Vagina (tissue), 2 donors: ENCODE data around the gene MELTF. TPM values are rescaled to one million over a fixed set of nuclear protein-coding genes. Genes with fewer than 3 reads are reported as not detected.

Experiments
- DNase-seq, 2 donors: peaks; one replicate each; pipeline ENCODE4 v3.0.0-alpha.2; 2017; ENCODE audit errors: extremely low spot score in 2 of 2
- H3K27ac ChIP-seq: fragments of 200-600 bp; sonication (generic); one replicate; pipeline ENCODE4 v1.5.1; 2019
- H3K27me3 ChIP-seq: fragments of 200-600 bp; sonication (generic); one replicate; pipeline ENCODE4 v1.5.1; 2019
- H3K36me3 ChIP-seq, 2 donors: fragments of 200-600 bp; sonication (generic); one replicate each; pipeline ENCODE4 v1.5.1; 2017 to 2019
- H3K4me1 ChIP-seq: fragments of 200-600 bp; sonication (generic); one replicate; pipeline ENCODE4 v1.5.1; 2019
- H3K4me3 ChIP-seq, 2 donors: fragments of 200-600 bp; sonication (generic); 1 replicate in 1 of 2; 2 replicates in 1 of 2; pipeline ENCODE4 v1.5.1; 2016 to 2019
- H3K9me3 ChIP-seq: fragments of 200-600 bp; sonication (generic); one replicate; pipeline ENCODE4 v1.5.1; 2019
- POLR2A ChIP-seq, 2 donors: fragments of 450-650 bp; IDR thresholded peaks; one replicate each; pipeline ENCODE4 v1.6.1; 2017; ENCODE audit warnings: antibody characterized with exemption in 2 of 2, mild to moderate bottlenecking in 2 of 2, moderate library complexity in 2 of 2
- POLR2AphosphoS5 ChIP-seq, 2 donors: sonication (generic); formaldehyde crosslinking; IDR thresholded peaks; one replicate each; pipeline ENCODE4 v1.9.0; 2017; ENCODE audit warnings: antibody characterized with exemption in 2 of 2, mild to moderate bottlenecking in 2 of 2, low read depth in 1 of 2; ENCODE audit not compliant: insufficient read depth in 1 of 2
- intact Hi-C: fragments of 100-400 bp; cut with DNase I; formaldehyde crosslinking; loops from one replicate; pipeline ENCODE4 v1.15.1; 2023
- total RNA-seq: library from RNA; depleted of rRNA; stranded (reverse); fragments of >200 nt; gene quantifications from one replicate; pipeline ENCODE4 v1.2.3, GENCODE V29; 2016
- TF ChIP-seq, protein P1 (sequence below), 3 experiments: fragments of 450-650 bp in 2 of 3; fragments of 200-600 bp in 1 of 3; sonication (generic) in 1 of 3; IDR thresholded peaks; one replicate each; pipeline ENCODE4 v1.5.1; 2017 to 2019; ENCODE audit warnings: antibody characterized with exemption in 3 of 3, mild to moderate bottlenecking in 2 of 3, moderate library complexity in 2 of 3

MELTF gene
- total RNA-seq, 1 donor from 2014 or later, result 23.6 TPM

DNA sequence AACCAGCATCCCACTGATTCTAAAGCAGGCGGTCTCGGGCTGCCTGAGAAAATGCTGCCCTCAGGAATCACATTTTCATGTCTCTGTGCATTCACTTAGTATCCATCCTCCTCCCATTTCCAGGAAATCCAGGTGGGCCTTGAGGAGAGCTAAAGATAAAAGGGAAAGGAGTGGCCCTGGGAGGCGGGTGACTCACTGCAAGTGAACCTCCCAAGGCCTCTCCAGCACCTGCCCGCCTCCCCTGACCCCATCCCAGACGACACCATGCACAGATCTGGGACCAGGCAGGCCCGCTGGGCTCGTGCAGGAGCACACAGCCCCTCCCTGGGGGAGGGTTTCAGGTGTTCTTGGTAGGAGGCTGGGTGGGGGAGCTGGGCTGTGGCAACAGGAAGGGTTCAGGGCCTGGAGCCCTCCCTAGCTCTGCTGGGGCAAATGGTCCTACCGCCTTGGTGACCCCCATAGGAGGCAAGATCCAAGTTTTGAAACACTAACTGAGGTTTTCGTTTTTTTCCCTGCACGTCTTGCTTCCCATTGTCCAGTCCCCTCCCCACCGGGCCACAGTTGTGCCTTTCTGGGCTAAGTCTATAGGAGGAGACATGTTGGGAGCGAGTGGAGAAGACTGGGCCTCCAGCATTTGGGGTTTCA, 22.2 kb downstream of the MELTF start:
- no peak overlapping the region for H3K4me3 ChIP-seq
- H3K4me1 ChIP-seq, result peaks cover 17% of the 10 kb centered on the region
- DNase-seq, result no peak
- intact Hi-C loops, result loop anchor here (10.0 kb wide), 1 partner anchor 177 kb away; no protein-coding TSS in a partner anchor
- H3K36me3 ChIP-seq, result no peaks in the 10 kb centered on the region
- no peak overlapping the region for H3K27ac ChIP-seq
- no peaks in the 10 kb centered on the region for H3K27me3 ChIP-seq
- no peaks in the 10 kb centered on the region for H3K9me3 ChIP-seq
- no peak for TF ChIP-seq POLR2AphosphoS5 (IDR thresholded peaks at IDR 0.05; ENCODE audit: insufficient read depth in 1 of 2, low read depth in 1 of 2)
- no peak for TF ChIP-seq POLR2A (IDR thresholded peaks at IDR 0.05)
- TF ChIP-seq, protein P1, sequence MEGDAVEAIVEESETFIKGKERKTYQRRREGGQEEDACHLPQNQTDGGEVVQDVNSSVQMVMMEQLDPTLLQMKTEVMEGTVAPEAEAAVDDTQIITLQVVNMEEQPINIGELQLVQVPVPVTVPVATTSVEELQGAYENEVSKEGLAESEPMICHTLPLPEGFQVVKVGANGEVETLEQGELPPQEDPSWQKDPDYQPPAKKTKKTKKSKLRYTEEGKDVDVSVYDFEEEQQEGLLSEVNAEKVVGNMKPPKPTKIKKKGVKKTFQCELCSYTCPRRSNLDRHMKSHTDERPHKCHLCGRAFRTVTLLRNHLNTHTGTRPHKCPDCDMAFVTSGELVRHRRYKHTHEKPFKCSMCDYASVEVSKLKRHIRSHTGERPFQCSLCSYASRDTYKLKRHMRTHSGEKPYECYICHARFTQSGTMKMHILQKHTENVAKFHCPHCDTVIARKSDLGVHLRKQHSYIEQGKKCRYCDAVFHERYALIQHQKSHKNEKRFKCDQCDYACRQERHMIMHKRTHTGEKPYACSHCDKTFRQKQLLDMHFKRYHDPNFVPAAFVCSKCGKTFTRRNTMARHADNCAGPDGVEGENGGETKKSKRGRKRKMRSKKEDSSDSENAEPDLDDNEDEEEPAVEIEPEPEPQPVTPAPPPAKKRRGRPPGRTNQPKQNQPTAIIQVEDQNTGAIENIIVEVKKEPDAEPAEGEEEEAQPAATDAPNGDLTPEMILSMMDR (IDR thresholded peaks at IDR 0.05), result no peak

DNA sequence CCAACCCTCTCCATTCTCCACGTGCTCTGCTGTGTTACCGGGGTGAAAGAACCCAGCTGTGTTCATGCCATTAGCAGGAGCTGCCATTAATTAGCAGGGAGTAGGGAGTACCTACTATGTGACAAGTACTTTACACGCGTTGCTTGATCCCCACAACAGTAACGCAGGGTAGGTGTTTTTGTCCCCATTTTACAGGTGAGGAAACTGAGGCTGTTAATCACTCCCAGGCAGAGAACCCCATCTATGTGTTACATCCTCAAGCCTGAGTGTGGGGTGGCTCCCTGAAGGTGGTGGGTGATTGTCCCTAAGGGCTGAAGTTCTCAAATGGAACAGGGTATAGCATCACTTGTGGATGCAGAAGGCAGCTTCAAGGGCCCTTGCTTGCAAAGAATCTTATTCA, 22.8 kb downstream of the MELTF start:
- H3K36me3 ChIP-seq, result no peaks in the 10 kb centered on the region
- no peaks in the 10 kb centered on the region for H3K27me3 ChIP-seq
- intact Hi-C loops, result loop anchor here (10.0 kb wide), 1 partner anchor 178 kb away; no protein-coding TSS in a partner anchor
- no peak overlapping the region for H3K27ac ChIP-seq
- no peaks in the 10 kb centered on the region for H3K9me3 ChIP-seq
- H3K4me3 ChIP-seq, result no peak overlapping the region
- TF ChIP-seq POLR2A (IDR thresholded peaks at IDR 0.05) (no peak), POLR2AphosphoS5 (IDR thresholded peaks at IDR 0.05; ENCODE audit: insufficient read depth in 1 of 2, low read depth in 1 of 2) (no peak)
- TF ChIP-seq, protein P1 (IDR thresholded peaks at IDR 0.05), result no peak
- DNase-seq, result no peak
- H3K4me1 ChIP-seq, result peaks cover 20% of the 10 kb centered on the region

DNA sequence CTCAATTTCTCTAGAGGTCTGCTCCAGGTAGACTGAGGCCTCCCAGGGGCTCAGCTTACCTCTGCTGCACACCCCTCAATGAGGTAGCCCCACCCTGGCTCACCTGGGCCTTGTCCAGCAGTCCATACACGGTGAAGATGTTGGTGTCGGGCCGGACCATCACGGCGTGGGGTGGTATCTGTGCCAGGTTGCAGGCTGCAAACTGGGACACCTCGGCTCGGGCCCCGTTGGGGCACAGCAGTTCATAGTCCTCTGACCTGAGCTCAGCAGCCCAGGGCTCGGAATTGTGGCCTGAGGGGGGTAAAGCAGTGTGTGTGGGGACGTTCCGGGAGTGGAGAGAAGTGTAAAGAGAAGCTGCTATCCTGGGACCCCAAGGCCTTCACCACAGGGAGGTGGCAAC, 23.2 kb downstream of the MELTF start:
- Histone ChIP-seq H3K27me3 (no peaks in the 10 kb centered on the region), H3K4me3 (no peak overlapping the region), H3K4me1 (peaks cover 20% of the 10 kb centered on the region), H3K9me3 (no peaks in the 10 kb centered on the region), H3K36me3 (no peaks in the 10 kb centered on the region), H3K27ac (no peak overlapping the region)
- TF ChIP-seq, protein P1 (IDR thresholded peaks at IDR 0.05), result no peak
- TF ChIP-seq POLR2A (IDR thresholded peaks at IDR 0.05) (no peak), POLR2AphosphoS5 (IDR thresholded peaks at IDR 0.05; ENCODE audit: insufficient read depth in 1 of 2, low read depth in 1 of 2) (no peak)
- intact Hi-C loops, result loop anchor here (10.0 kb wide), 1 partner anchor 178 kb away; no protein-coding TSS in a partner anchor
- DNase-seq, result no peak

DNA sequence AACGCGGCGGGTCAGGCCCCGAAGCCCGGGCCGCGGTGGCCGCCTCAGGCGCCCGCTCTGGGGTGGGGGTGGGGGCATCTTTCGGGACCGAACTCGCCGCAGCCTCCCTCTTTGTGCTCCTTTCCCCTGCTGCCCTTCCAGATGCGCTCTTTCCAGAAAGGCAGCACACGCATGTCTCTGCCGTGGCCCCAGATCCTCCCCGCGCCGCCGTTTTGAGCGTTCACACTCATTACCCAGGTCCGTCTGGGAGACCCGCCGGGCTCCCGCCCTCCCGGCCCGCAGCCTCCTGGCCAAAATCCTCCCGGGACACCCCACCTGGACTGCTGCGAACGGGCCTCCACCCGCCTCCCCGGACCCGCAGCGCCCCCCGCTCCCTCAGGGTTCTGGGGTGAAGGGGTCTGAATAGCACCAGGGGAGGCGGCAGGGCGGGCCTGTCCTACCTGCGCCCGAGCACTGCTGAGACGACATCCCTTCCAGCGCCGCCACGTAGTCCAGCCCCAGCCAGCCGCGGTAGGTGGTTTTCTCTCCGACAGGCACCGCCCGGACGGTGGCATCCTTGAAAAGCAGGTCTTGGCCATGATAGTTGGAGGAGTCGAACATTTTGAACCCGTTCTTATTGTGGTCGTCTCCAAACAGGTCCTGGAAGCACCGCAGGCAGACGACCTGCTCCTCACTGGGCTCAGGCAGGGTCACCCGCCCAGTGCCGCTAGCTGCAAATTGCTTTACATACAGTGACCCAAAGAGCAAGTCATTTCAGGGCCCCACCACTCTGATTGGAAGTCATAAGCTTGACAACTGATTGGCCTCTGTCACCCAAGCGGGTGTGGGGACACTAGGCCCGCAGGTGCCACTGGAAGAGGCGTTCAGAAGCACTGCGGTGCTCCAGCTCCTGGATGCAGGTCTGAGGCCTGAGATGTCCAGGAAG, 25.9 kb downstream of the MELTF start:
- H3K4me1 ChIP-seq, result peaks cover 20% of the 10 kb centered on the region
- DNase-seq, result no peak
- intact Hi-C loops, result loop anchor here (10.0 kb wide), 1 partner anchor 181 kb away; no protein-coding TSS in a partner anchor
- no peaks in the 10 kb centered on the region for H3K9me3 ChIP-seq
- TF ChIP-seq POLR2AphosphoS5 (IDR thresholded peaks at IDR 0.05; ENCODE audit: insufficient read depth in 1 of 2, low read depth in 1 of 2) (peak in 1 of 2 donors; percentile 21), POLR2A (IDR thresholded peaks at IDR 0.05) (no peak)
- TF ChIP-seq, protein P1 (IDR thresholded peaks at IDR 0.05), result no peak
- H3K4me3 ChIP-seq, result peak overlapping the region; percentile 59 to 66
- no peaks in the 10 kb centered on the region for H3K27me3 ChIP-seq
- no peaks in the 10 kb centered on the region for H3K36me3 ChIP-seq
- peak overlapping the region; percentile 96 for H3K27ac ChIP-seq
